Stimulated activated CD4-positive, alpha-beta T cell treated with anti-CD3 and anti-CD28 coated beads, Interleukin-4, amount 100 ng/mL, for 1 hour (primary cell): Measurements from ENCODE around the gene EN2.

Source experiments
- DNase-seq: peaks from one replicate; pipeline ENCODE4 v3.0.0-alpha.2; 2020

The EN2 gene

GRCh38 chr7:155458111-155458877, at the start of gene EN2:
EN2 (plus strand) TSS chr7:155458129; CDS start chr7:155458378, 249 bp downstream.
- no peak for DNase-seq

GRCh38 chr7:155408651-155409586, 49.0 kb upstream of the EN2 start:
- no peak for DNase-seq

GRCh38 chr7:155409980-155410379, 47.9 kb upstream of the EN2 start:
- no peak for DNase-seq

GRCh38 chr7:155410431-155410830, 47.5 kb upstream of the EN2 start:
- no peak for DNase-seq

- no peak for DNase-seq
Measured at GRCh38 chr7:155411718-155412415, 46.1 kb upstream of the EN2 start.

- peak; percentile 51 for DNase-seq
Measured at GRCh38 chr7:155412416-155413253, 45.3 kb upstream of the EN2 start.

- DNase-seq, result no peak
Measured at GRCh38 chr7:155414547-155415492, 43.1 kb upstream of the EN2 start.

- DNase-seq, result no peak
Measured at GRCh38 chr7:155416646-155417380, 41.1 kb upstream of the EN2 start.

GRCh38 chr7:155418304-155418703, 39.6 kb upstream of the EN2 start:
- no peak for DNase-seq

GRCh38 chr7:155418941-155419755, 38.8 kb upstream of the EN2 start:
- DNase-seq, result no peak

GRCh38 chr7:155420116-155420515, 37.8 kb upstream of the EN2 start:
- DNase-seq, result no peak

- DNase-seq, result no peak
Measured at GRCh38 chr7:155422151-155422550, 35.8 kb upstream of the EN2 start.

GRCh38 chr7:155422599-155423336, 35.2 kb upstream of the EN2 start:
- no peak for DNase-seq

- DNase-seq, result no peak
Measured at GRCh38 chr7:155423337-155424285, 34.3 kb upstream of the EN2 start.

GRCh38 chr7:155424301-155425010, 33.5 kb upstream of the EN2 start:
- no peak for DNase-seq

GRCh38 chr7:155425011-155425340, 33.0 kb upstream of the EN2 start:
- DNase-seq, result no peak

GRCh38 chr7:155425887-155426286, 32.0 kb upstream of the EN2 start:
- DNase-seq, result no peak
